B cell (primary cell): ENCODE data around the gene IFI44L. TPM values are rescaled to one million over a fixed set of nuclear protein-coding genes. Genes with fewer than 3 reads are reported as not detected.

Experiments used
- ATAC-seq: fragments of 200-7000 bp; cut with Tn5 transposase; one replicate; pipeline ENCODE4 v1.10.0; 2021; ENCODE audit warnings: low read depth, mild to moderate bottlenecking, moderate number of reproducible peaks, moderate library complexity
- CTCF ChIA-PET: fragments of 350-600 bp; sonication (Branson Sonifier 250); formaldehyde crosslinking; loops from one replicate; lab custom pipeline; 2021; ENCODE audit warnings: antibody characterized with exemption, inconsistent platforms; lab: Charles Lee
- POLR2A ChIA-PET: fragments of 350-600 bp; sonication (Branson Sonifier 250); formaldehyde crosslinking; loops from one replicate; lab custom pipeline; 2021; ENCODE audit warnings: antibody characterized with exemption; lab: Charles Lee
- DNase-seq: peaks from one replicate; pipeline ENCODE4 v3.0.0; 2013
- H2AFZ ChIP-seq: 2 replicates; pipeline ENCODE4 v1.6.1; 2012; ENCODE audit warnings: mild to moderate bottlenecking, low read depth, low read length; ENCODE audit not compliant: insufficient read depth, poor library complexity, severe bottlenecking
- H3K27ac ChIP-seq, 2 donors: 1 replicate in 1 of 2; 2 replicates in 1 of 2; pipeline ENCODE4 v1.5.1; 2012 to 2013; ENCODE audit warnings: low read length in 2 of 2, mild to moderate bottlenecking in 2 of 2, moderate library complexity in 1 of 2
- H3K27me3 ChIP-seq, 4 experiments: fragments of 200-600 bp in 1 of 4; sonication (generic) in 1 of 4; replicated peaks in 1 of 4; 1 replicate in 2 of 4; 2 replicates in 2 of 4; pipeline versions ENCODE4 v1.6.1 to v1.7.0; 2013 to 2016; ENCODE audit warnings: low read length in 3 of 4, mild to moderate bottlenecking in 2 of 4, mixed read lengths in 1 of 4, moderate library complexity in 1 of 4; ENCODE audit not compliant: insufficient read depth in 4 of 4, control insufficient read depth in 3 of 4; ENCODE audit errors: control extremely low read depth in 1 of 4
- H3K36me3 ChIP-seq, 2 experiments: replicated peaks in 1 of 2; 1 replicate in 1 of 2; 2 replicates in 1 of 2; pipeline versions ENCODE4 v1.6.1 to v1.7.1; 2013; ENCODE audit warnings: low read length in 1 of 2; ENCODE audit not compliant: insufficient read depth in 2 of 2, control insufficient read depth in 1 of 2; ENCODE audit errors: control extremely low read depth in 1 of 2, extremely low read depth in 1 of 2
- H3K4me1 ChIP-seq, 2 donors: fragments of 200-600 bp in 1 of 2; sonication (generic) in 1 of 2; 1 replicate in 1 of 2; 2 replicates in 1 of 2; pipeline versions ENCODE4 v1.5.1 to v1.6.1; 2013 to 2017; ENCODE audit warnings: low read length in 2 of 2; ENCODE audit not compliant: control insufficient read depth in 2 of 2, insufficient read depth in 2 of 2
- H3K4me2 ChIP-seq: replicated peaks from 2 replicates; pipeline ENCODE3; 2012; ENCODE audit warnings: mild to moderate bottlenecking, low read depth, low read length; ENCODE audit not compliant: poor library complexity, severe bottlenecking
- H3K4me3 ChIP-seq, 5 experiments: fragments of 200-600 bp in 1 of 5; sonication (generic) in 1 of 5; 1 replicate in 3 of 5; 2 replicates in 2 of 5; pipeline versions ENCODE4 v1.5.1 to v1.7.0; 2011 to 2016; ENCODE audit warnings: low read length in 4 of 5, mild to moderate bottlenecking in 4 of 5, low read depth in 2 of 5, control low read depth in 1 of 5, moderate library complexity in 1 of 5; ENCODE audit not compliant: insufficient read depth in 1 of 5; ENCODE audit errors: control extremely low read depth in 1 of 5, extremely low read depth in 1 of 5
- H3K79me2 ChIP-seq: fragments of 200-600 bp; sonication (generic); one replicate; pipeline ENCODE4 v1.6.0; 2016; ENCODE audit warnings: low read length; ENCODE audit not compliant: control insufficient read depth, insufficient read depth
- H3K9ac ChIP-seq: fragments of 200-600 bp; sonication (generic); 2 replicates; pipeline ENCODE4 v1.6.1; 2017; ENCODE audit warnings: mild to moderate bottlenecking, low read length, moderate library complexity
- H3K9me3 ChIP-seq, 3 donors: one replicate each; pipeline versions ENCODE4 v1.6.1 to v1.7.1; 2013; ENCODE audit warnings: low read length in 2 of 3; ENCODE audit not compliant: control insufficient read depth in 2 of 3, insufficient read depth in 1 of 3; ENCODE audit errors: control extremely low read depth in 1 of 3
- H4K20me1 ChIP-seq: 2 replicates; pipeline ENCODE4 v1.6.0; 2012; ENCODE audit warnings: mild to moderate bottlenecking, low read length; ENCODE audit not compliant: insufficient read depth, control insufficient read depth, poor library complexity, severe bottlenecking
- H3K27ac Mint-ChIP-seq: one replicate; pipeline ENCODE4 v1.8.0; 2021; ENCODE audit warnings: mixed read lengths
- H3K27me3 Mint-ChIP-seq: one replicate; pipeline ENCODE4 v1.8.0; 2021; ENCODE audit warnings: mixed read lengths
- H3K4me1 Mint-ChIP-seq: one replicate; pipeline ENCODE4 v1.8.0; 2021; ENCODE audit warnings: mixed read lengths
- H3K4me3 Mint-ChIP-seq: one replicate; pipeline ENCODE4 v1.8.0; 2021; ENCODE audit warnings: mixed read lengths
- H3K9me3 Mint-ChIP-seq: one replicate; pipeline ENCODE4 v1.8.0; 2022; ENCODE audit warnings: mixed read lengths; ENCODE audit not compliant: insufficient read depth
- EZH2 ChIP-seq: IDR thresholded peaks from 2 replicates; pipeline ENCODE4 v1.6.1; 2012; ENCODE audit warnings: borderline replicate concordance, low read depth, mild to moderate bottlenecking, moderate library complexity, low read length; ENCODE audit not compliant: insufficient read depth, poor library complexity, severe bottlenecking
- WGBS: methylation state at CpG from one replicate; pipeline ENCODE4 v1.1.5; 2013; ENCODE audit warnings: missing lambda C conversion rate; ENCODE audit not compliant: insufficient coverage; 5-methylcytosine and 5-hydroxymethylcytosine counted together
- intact Hi-C: fragments of 100-400 bp; cut with micrococcal nuclease; formaldehyde crosslinking; loops from one replicate; pipeline ENCODE4 v1.10.0; 2022
- polyA plus RNA-seq: library from polyadenylated mRNA; depleted of rRNA; stranded (reverse); fragments of >200 nt; gene quantifications from 2 replicates; pipeline ENCODE4 v1.2.3, GENCODE V29; 2012
- total RNA-seq, 2 donors: library from RNA; stranded (reverse); fragments of 120-200 nt in 1 of 2; gene quantifications; 1 replicate in 1 of 2; 2 replicates in 1 of 2; pipeline versions ENCODE4 v1.2.3 to v1.2.4, GENCODE V29; 2013 to 2022
- TF ChIP-seq, protein P1 (sequence below): fragments of 200-600 bp; IDR thresholded peaks from one replicate; pipeline ENCODE4 v1.8.0; 2022; ENCODE audit warnings: antibody characterized with exemption, mild to moderate bottlenecking

The IFI44L gene
- total and polyA plus RNA-seq, 2 donors (not counting 1 experiment from before 2014, with no cell fraction given) = 3.7 to 4.8 TPM

DNA sequence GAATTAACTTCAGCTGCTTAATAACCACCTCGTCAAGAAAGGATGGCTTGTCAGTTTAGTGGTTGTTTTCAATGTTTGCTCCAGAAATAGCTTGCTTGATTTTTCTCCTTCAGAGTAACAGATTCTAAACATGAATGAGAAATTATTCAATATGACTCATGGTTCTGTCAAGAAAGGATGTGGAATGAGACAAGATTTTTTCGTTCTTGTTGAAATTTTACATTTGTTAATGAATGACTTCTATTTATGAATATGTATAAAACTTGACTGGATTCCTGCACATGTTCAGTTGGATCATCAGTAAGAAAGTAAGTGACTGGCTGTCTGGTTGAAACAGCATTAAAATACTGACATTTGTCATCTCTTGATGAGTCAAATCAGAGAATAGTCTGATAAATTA, 67.7 kb downstream of the IFI44L start:
- no peak overlapping the region for H3K27ac ChIP-seq
- peaks cover 2% of the 10 kb centered on the region for H3K9me3 Mint-ChIP-seq
- ATAC-seq = no peak
- no peak overlapping the region for H3K4me3 ChIP-seq
- H3K79me2 ChIP-seq = no peaks in the 10 kb centered on the region
- ChIA-PET CTCF (no interaction called here), POLR2A (no interaction called here)
- peaks cover 6% of the 10 kb centered on the region for H3K27me3 Mint-ChIP-seq
- H3K4me1 ChIP-seq = no peaks in the 10 kb centered on the region
- WGBS = no CpG with 5 or more reads among the region's 2 CpGs
- no peaks in the 10 kb centered on the region for H4K20me1 ChIP-seq
- no peaks in the 10 kb centered on the region for H3K36me3 ChIP-seq
- H3K9me3 ChIP-seq = no peaks in the 10 kb centered on the region
- no peak overlapping the region for H2AFZ ChIP-seq
- no peak overlapping the region for H3K9ac ChIP-seq
- intact Hi-C loops = no loop called here
- no peak overlapping the region for H3K4me2 ChIP-seq
- H3K27me3 ChIP-seq = no peaks in the 10 kb centered on the region
- no peaks in the 10 kb centered on the region for H3K4me1 Mint-ChIP-seq
- no peak for TF ChIP-seq EZH2
- no peak overlapping the region for H3K4me3 Mint-ChIP-seq
- no peak for DNase-seq
- no peak overlapping the region for H3K27ac Mint-ChIP-seq

DNA sequence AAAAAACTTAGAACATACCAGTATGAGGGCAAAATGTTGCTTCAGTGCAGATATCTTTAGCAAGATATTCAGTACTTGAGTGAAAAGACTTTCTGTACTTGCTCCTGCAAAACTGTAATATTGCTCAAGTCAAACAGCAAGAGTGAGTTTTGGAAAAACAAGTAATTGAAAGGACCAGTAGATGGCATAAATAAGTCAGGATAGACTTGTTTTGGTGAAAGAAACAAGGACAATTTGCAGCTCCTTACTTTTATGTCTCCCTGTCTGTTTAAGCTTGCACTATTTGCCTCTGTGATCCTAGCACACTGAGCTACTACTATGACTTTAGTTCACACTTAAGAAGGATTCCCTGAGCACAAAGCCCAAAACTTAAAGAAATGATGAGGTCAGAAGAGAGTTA, 68.4 kb downstream of the IFI44L start:
- Histone ChIP-seq H3K27ac (no peak overlapping the region), H4K20me1 (no peaks in the 10 kb centered on the region), H3K4me1 (no peaks in the 10 kb centered on the region), H3K9me3 (no peaks in the 10 kb centered on the region), H2AFZ (no peak overlapping the region), H3K4me3 (no peak overlapping the region), H3K36me3 (no peaks in the 10 kb centered on the region), H3K27me3 (no peaks in the 10 kb centered on the region), H3K4me2 (no peak overlapping the region), H3K9ac (no peak overlapping the region), H3K79me2 (no peaks in the 10 kb centered on the region)
- intact Hi-C loops = no loop called here
- Mint-ChIP-seq H3K4me3 (no peak overlapping the region), H3K27ac (no peak overlapping the region), H3K4me1 (no peaks in the 10 kb centered on the region), H3K27me3 (peaks cover 6% of the 10 kb centered on the region), H3K9me3 (peaks cover 2% of the 10 kb centered on the region)
- TF ChIP-seq, protein P1, sequence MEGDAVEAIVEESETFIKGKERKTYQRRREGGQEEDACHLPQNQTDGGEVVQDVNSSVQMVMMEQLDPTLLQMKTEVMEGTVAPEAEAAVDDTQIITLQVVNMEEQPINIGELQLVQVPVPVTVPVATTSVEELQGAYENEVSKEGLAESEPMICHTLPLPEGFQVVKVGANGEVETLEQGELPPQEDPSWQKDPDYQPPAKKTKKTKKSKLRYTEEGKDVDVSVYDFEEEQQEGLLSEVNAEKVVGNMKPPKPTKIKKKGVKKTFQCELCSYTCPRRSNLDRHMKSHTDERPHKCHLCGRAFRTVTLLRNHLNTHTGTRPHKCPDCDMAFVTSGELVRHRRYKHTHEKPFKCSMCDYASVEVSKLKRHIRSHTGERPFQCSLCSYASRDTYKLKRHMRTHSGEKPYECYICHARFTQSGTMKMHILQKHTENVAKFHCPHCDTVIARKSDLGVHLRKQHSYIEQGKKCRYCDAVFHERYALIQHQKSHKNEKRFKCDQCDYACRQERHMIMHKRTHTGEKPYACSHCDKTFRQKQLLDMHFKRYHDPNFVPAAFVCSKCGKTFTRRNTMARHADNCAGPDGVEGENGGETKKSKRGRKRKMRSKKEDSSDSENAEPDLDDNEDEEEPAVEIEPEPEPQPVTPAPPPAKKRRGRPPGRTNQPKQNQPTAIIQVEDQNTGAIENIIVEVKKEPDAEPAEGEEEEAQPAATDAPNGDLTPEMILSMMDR = no peak
- no peak for TF ChIP-seq EZH2
- no peak for DNase-seq
- ATAC-seq = no peak
- POLR2A ChIA-PET = no interaction called here
- CTCF ChIA-PET = no interaction called here
